ENCODE measurements around the gene MMP23B. TPM values are rescaled to one million over a fixed set of nuclear protein-coding genes. Genes with fewer than 3 reads are reported as not detected.
A peak's percentile ranks its signal among the peaks of the same experiment; 100 is the strongest.

MMP23B gene
- 26.6 and 30.7 TPM in 2 replicates for polyA plus RNA-seq (2013)

DNA sequence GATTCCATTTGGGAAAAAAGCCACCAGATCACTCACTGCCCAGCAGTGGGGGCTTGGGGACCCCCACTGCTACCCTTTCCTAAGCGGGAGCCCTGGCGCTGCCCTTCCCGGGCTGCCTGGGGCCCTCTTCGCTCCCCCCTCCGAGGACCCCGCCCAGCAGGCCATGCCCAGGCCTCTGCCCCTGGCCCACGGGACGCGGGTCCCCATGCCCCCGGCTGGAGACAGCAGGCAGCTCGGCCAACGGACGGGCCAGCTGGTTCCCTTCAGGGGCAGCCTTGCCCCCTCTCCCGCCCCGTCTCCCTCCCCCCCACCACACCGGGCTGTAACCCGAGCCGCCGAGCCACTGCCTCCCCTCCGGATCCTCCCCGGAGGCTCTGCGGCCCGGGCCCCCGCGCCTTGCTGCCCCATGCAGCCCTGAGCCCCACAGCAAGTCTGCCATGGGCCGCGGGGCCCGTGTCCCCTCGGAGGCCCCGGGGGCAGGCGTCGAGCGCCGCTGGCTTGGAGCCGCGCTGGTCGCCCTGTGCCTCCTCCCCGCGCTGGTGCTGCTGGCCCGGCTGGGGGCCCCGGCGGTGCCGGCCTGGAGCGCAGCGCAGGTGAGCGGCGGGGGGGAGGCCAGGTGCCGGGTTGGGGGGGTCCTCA lies at the start of gene MMP23B:
TSS of gene MMP23B (plus strand) at position 392 of the 639 bp plus-strand sequence. CDS start at position 438, 46 bp downstream.
- Histone ChIP-seq H3K23ac (ENCODE audit: low read length) (no peak within 1 kb of the TSS), H3K9me3 (ENCODE audit: insufficient read depth, low read depth, low read length) (peaks cover 10% of the 10 kb centered on the region), H4K8ac (ENCODE audit: low read depth, low read length) (peak within 1 kb of the TSS; percentile 62), H3K36me3 (ENCODE audit: control insufficient read depth in 1 of 2, insufficient read depth in 2 of 2, low read length in 2 of 2) (peaks cover 20 to 27% of the 10 kb centered on the region in 2 experiments), H3K14ac (ENCODE audit: low read length) (peak within 1 kb of the TSS; percentile 44), H3K79me1 (ENCODE audit: low read length) (peaks cover 4% of the 10 kb centered on the region), H2BK120ac (ENCODE audit: insufficient read depth, low read length, poor library complexity) (no peak within 1 kb of the TSS), H3K79me2 (ENCODE audit: control insufficient read depth, insufficient read depth, low read length, poor library complexity) (no peaks in the 10 kb centered on the region), H4K12ac (ENCODE audit: low read depth, low read length) (no peak within 1 kb of the TSS), H2BK5ac (ENCODE audit: low read depth, low read length, poor library complexity) (no peak within 1 kb of the TSS), H2BK12ac (ENCODE audit: low read length) (no peak within 1 kb of the TSS), H3K4me3 (ENCODE audit: low read depth, low read length) (peak within 1 kb of the TSS; percentile 59), H3K27ac (ENCODE audit: low read depth, low read length) (no peak within 1 kb of the TSS), H3K4ac (ENCODE audit: low read depth, low read length) (peak within 1 kb of the TSS; percentile 65), H2AK5ac (ENCODE audit: low read length) (no peak within 1 kb of the TSS), H3K27me3 (ENCODE audit: insufficient read depth, low read length) (peaks cover 26% of the 10 kb centered on the region), H4K91ac (ENCODE audit: low read depth, low read length) (peak within 1 kb of the TSS; percentile 70), H2AFZ (ENCODE audit: insufficient read depth, low read length, poor library complexity) (peak within 1 kb of the TSS; percentile 17), H3K4me1 (ENCODE audit: control insufficient read depth in 1 of 2, insufficient read depth in 2 of 2, low read length in 2 of 2) (peaks cover 4 to 14% of the 10 kb centered on the region in 2 experiments), H3K4me2 (ENCODE audit: low read length) (peak within 1 kb of the TSS; percentile 56), H3K18ac (ENCODE audit: low read length) (no peak within 1 kb of the TSS), H3K9ac (ENCODE audit: low read length) (no peak within 1 kb of the TSS)
- DNase-seq = no peak
- no CpG with 5 or more reads among the region's 48 CpGs for WGBS (ENCODE audit: extremely low coverage, insufficient coverage, insufficient read length)

DNA sequence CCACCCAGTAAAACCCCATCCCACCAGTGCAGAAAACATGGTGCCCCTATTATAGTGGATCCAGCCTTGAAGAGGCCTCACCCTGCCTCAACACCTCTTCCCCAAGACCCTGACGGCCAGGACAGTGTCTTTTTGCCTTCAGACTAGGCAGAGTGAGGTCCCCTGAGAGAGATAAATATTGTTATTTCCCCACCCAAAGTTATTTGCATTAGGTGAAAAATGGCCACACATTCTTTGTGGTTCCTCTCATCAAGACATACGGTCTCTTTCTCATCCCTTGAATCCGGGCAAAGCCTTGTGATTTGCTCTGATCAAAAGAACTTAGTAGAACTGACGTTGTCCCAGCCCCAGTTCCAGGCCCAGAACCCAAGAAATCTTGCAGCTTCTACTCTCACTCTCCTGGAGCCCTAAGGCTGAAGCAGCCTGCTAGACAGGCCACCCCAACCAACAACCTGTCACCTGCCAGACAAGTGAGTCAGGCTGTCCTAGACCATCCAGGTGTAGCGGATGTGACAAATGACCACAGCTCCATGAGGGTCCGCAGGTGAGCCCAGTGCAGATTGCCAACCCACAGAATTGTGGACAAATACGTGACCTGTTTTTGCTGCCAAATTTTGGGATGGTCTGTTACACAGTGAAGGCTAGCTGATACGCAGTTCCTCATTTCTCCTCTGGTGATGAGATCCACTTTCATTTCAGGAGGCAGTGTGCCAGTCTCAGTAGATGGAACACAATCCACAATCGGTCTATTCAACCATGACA lies 49.2 kb upstream of the MMP23B start:
- Histone ChIP-seq H3K4ac (ENCODE audit: low read depth, low read length) (no peak overlapping the region), H3K4me3 (ENCODE audit: low read depth, low read length) (peak overlapping the region; percentile 54), H2BK12ac (ENCODE audit: low read length) (no peak overlapping the region), H3K9me3 (ENCODE audit: insufficient read depth, low read depth, low read length) (peaks cover 3% of the 10 kb centered on the region), H2AK5ac (ENCODE audit: low read length) (no peak overlapping the region), H2BK5ac (ENCODE audit: low read depth, low read length, poor library complexity) (no peak overlapping the region), H3K36me3 (ENCODE audit: control insufficient read depth in 1 of 2, insufficient read depth in 2 of 2, low read length in 2 of 2) (no peaks in the 10 kb centered on the region), H3K27ac (ENCODE audit: low read depth, low read length) (no peak overlapping the region), H3K9ac (ENCODE audit: low read length) (no peak overlapping the region), H3K27me3 (ENCODE audit: insufficient read depth, low read length) (no peaks in the 10 kb centered on the region), H4K12ac (ENCODE audit: low read depth, low read length) (no peak overlapping the region), H3K14ac (ENCODE audit: low read length) (no peak overlapping the region), H3K79me2 (ENCODE audit: control insufficient read depth, insufficient read depth, low read length, poor library complexity) (no peaks in the 10 kb centered on the region), H2AFZ (ENCODE audit: insufficient read depth, low read length, poor library complexity) (no peak overlapping the region), H3K4me2 (ENCODE audit: low read length) (no peak overlapping the region), H3K23ac (ENCODE audit: low read length) (peak overlapping the region; percentile 17), H3K79me1 (ENCODE audit: low read length) (no peaks in the 10 kb centered on the region), H3K18ac (ENCODE audit: low read length) (no peak overlapping the region), H4K8ac (ENCODE audit: low read depth, low read length) (no peak overlapping the region), H4K91ac (ENCODE audit: low read depth, low read length) (no peak overlapping the region), H2BK120ac (ENCODE audit: insufficient read depth, low read length, poor library complexity) (no peak overlapping the region), H3K4me1 (ENCODE audit: control insufficient read depth in 1 of 2, insufficient read depth in 2 of 2, low read length in 2 of 2) (no peaks in the 10 kb centered on the region)
- WGBS (ENCODE audit: extremely low coverage, insufficient coverage, insufficient read length) = no CpG with 5 or more reads among the region's 9 CpGs
- DNase-seq = peak; percentile 82 to 83

DNA sequence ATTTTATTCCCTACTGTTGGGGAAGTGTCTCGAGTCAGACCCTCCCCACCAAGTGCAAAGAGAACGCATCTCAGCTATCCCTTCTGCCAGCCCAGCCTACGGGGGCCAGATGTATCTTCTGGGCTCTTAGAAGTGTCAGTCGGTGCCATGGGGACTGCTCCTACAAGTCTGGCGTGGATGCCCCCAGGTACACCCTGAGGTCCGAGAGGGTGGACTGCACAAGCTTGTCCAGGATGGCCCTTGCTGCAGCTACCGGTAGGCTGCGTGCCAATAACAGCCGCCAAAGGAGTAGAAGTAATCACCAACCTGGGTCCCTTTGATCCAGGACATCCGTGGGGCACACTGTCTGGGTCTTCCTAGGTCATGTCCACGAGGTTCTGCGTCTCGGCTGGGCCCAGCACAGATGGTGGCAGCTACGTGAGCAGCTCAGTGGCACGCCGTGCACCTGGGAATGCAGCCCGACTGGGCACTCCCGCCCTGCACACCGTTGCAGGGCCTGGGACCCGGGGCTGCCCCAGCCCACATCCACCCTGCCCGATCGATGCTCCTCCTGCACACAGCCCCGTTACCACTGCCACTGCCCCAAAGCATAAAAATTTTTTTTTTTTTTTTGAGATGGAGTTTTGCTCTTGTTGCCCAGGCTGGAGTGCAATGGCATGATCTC lies 48.5 kb upstream of the MMP23B start:
- H2BK120ac ChIP-seq (ENCODE audit: insufficient read depth, low read length, poor library complexity) = no peak overlapping the region
- H2BK12ac ChIP-seq (ENCODE audit: low read length) = no peak overlapping the region
- H4K91ac ChIP-seq (ENCODE audit: low read depth, low read length) = no peak overlapping the region
- H3K14ac ChIP-seq (ENCODE audit: low read length) = no peak overlapping the region
- no peak overlapping the region for H3K4ac ChIP-seq (ENCODE audit: low read depth, low read length)
- H3K27ac ChIP-seq (ENCODE audit: low read depth, low read length) = no peak overlapping the region
- H3K36me3 ChIP-seq (ENCODE audit: control insufficient read depth in 1 of 2, insufficient read depth in 2 of 2, low read length in 2 of 2) = no peaks in the 10 kb centered on the region
- H2AK5ac ChIP-seq (ENCODE audit: low read length) = no peak overlapping the region
- H2BK5ac ChIP-seq (ENCODE audit: low read depth, low read length, poor library complexity) = no peak overlapping the region
- WGBS (ENCODE audit: extremely low coverage, insufficient coverage, insufficient read length) = no CpG with 5 or more reads among the region's 23 CpGs
- no peak overlapping the region for H2AFZ ChIP-seq (ENCODE audit: insufficient read depth, low read length, poor library complexity)
- no peaks in the 10 kb centered on the region for H3K79me2 ChIP-seq (ENCODE audit: control insufficient read depth, insufficient read depth, low read length, poor library complexity)
- no peak overlapping the region for H3K9ac ChIP-seq (ENCODE audit: low read length)
- H3K4me1 ChIP-seq (ENCODE audit: control insufficient read depth in 1 of 2, insufficient read depth in 2 of 2, low read length in 2 of 2) = no peaks in the 10 kb centered on the region
- no peaks in the 10 kb centered on the region for H3K27me3 ChIP-seq (ENCODE audit: insufficient read depth, low read length)
- no peak overlapping the region for H3K4me2 ChIP-seq (ENCODE audit: low read length)
- H3K4me3 ChIP-seq (ENCODE audit: low read depth, low read length) = no peak overlapping the region
- no peak overlapping the region for H3K23ac ChIP-seq (ENCODE audit: low read length)
- no peak overlapping the region for H4K8ac ChIP-seq (ENCODE audit: low read depth, low read length)
- DNase-seq = peak; percentile 38 to 56
- H3K79me1 ChIP-seq (ENCODE audit: low read length) = no peaks in the 10 kb centered on the region
- peaks cover 2% of the 10 kb centered on the region for H3K9me3 ChIP-seq (ENCODE audit: insufficient read depth, low read depth, low read length)
- H3K18ac ChIP-seq (ENCODE audit: low read length) = no peak overlapping the region
- H4K12ac ChIP-seq (ENCODE audit: low read depth, low read length) = no peak overlapping the region

DNA sequence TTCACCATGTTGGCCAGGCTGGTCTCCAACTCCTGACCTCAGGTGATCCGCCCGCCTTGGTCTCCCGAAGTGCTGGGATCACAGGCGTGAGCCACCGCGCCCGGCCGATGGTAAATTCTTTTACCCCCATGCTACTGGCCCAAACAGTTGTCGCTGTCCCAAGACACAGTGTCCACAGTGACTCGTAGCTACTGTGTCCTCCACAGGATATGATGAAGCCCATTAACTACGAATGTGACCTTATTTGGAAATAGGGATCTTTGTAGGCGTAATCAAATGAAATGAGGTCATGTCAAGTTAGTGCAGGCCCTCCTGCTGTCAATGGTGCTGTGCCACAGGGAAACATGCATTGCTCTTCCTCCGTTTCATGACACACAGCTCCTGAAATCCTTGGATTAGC lies 40.5 kb upstream of the MMP23B start:
- no peak overlapping the region for H2BK120ac ChIP-seq (ENCODE audit: insufficient read depth, low read length, poor library complexity)
- peaks cover 2% of the 10 kb centered on the region for H3K9me3 ChIP-seq (ENCODE audit: insufficient read depth, low read depth, low read length)
- no peak overlapping the region for H3K27ac ChIP-seq (ENCODE audit: low read depth, low read length)
- H4K12ac ChIP-seq (ENCODE audit: low read depth, low read length) = no peak overlapping the region
- no peaks in the 10 kb centered on the region for H3K79me1 ChIP-seq (ENCODE audit: low read length)
- no peak overlapping the region for H3K4ac ChIP-seq (ENCODE audit: low read depth, low read length)
- no CpG with 5 or more reads among the region's 13 CpGs for WGBS (ENCODE audit: extremely low coverage, insufficient coverage, insufficient read length)
- H3K4me1 ChIP-seq (ENCODE audit: control insufficient read depth in 1 of 2, insufficient read depth in 2 of 2, low read length in 2 of 2) = no peaks in the 10 kb centered on the region
- H3K4me2 ChIP-seq (ENCODE audit: low read length) = no peak overlapping the region
- DNase-seq = no peak
- no peak overlapping the region for H3K4me3 ChIP-seq (ENCODE audit: low read depth, low read length)
- H2AFZ ChIP-seq (ENCODE audit: insufficient read depth, low read length, poor library complexity) = no peak overlapping the region
- H2AK5ac ChIP-seq (ENCODE audit: low read length) = no peak overlapping the region
- H3K14ac ChIP-seq (ENCODE audit: low read length) = no peak overlapping the region
- H2BK5ac ChIP-seq (ENCODE audit: low read depth, low read length, poor library complexity) = no peak overlapping the region
- no peaks in the 10 kb centered on the region for H3K36me3 ChIP-seq (ENCODE audit: control insufficient read depth in 1 of 2, insufficient read depth in 2 of 2, low read length in 2 of 2)
- no peak overlapping the region for H3K18ac ChIP-seq (ENCODE audit: low read length)
- no peak overlapping the region for H4K91ac ChIP-seq (ENCODE audit: low read depth, low read length)
- no peak overlapping the region for H3K9ac ChIP-seq (ENCODE audit: low read length)
- H3K27me3 ChIP-seq (ENCODE audit: insufficient read depth, low read length) = no peaks in the 10 kb centered on the region
- no peak overlapping the region for H4K8ac ChIP-seq (ENCODE audit: low read depth, low read length)
- H2BK12ac ChIP-seq (ENCODE audit: low read length) = no peak overlapping the region
- H3K79me2 ChIP-seq (ENCODE audit: control insufficient read depth, insufficient read depth, low read length, poor library complexity) = no peaks in the 10 kb centered on the region
- no peak overlapping the region for H3K23ac ChIP-seq (ENCODE audit: low read length)

Data from trophoblast cell (in vitro differentiated cells and primary cell).